ENCODE data around the gene MIB1. TPM values are rescaled to one million over a fixed set of nuclear protein-coding genes. Genes with fewer than 3 reads are reported as not detected.
A peak's percentile ranks its signal among the peaks of the same experiment; 100 is the strongest.
"Not testable (repeated sequence)": the region's sequence is repeated elsewhere in the genome, so short reads cannot be mapped to it uniquely, and the experiment has no call there.

Gene MIB1
- total RNA-seq, 4 donors from 2014 or later: 14.1 to 34.9 (median 22.7) TPM

- no peaks in the 10 kb centered on the region for H3K9me3 ChIP-seq
- peaks cover 0 to 26% (median 0%) of the 10 kb centered on the region in 3 donors for H3K36me3 ChIP-seq
- DNase-seq: no peak
- peaks cover 0 to 30% (median 0%) of the 10 kb centered on the region in 3 donors for H3K4me1 ChIP-seq
- H3K27ac ChIP-seq: peak overlapping the region; percentile 94 to 99 (median 97)
- intact Hi-C loops (cut with DNase I): no loop called here
- peak overlapping the region; percentile 69 to 95 (median 86) for H3K4me3 ChIP-seq
- TF ChIP-seq POLR2A (IDR thresholded peaks at IDR 0.05): no peak
- no peak for TF ChIP-seq CTCF (IDR thresholded peaks at IDR 0.05)
- WGBS, 2 donors: 1 to 2% methylated on average over 11 to 12 of the region's 17 CpGs
- no peaks in the 10 kb centered on the region for H3K27me3 ChIP-seq
These were observed 37.3 kb upstream of the MIB1 start for GRCh38 chr18:21703241-21703820.

- intact Hi-C loops (cut with DNase I): no loop called here
- 2 to 5% methylated on average over 2 to 15 of the region's 60 CpGs for WGBS, 2 donors
- H3K9me3 ChIP-seq: no peaks in the 10 kb centered on the region
- H3K27me3 ChIP-seq: no peaks in the 10 kb centered on the region
- H3K4me1 ChIP-seq: peaks cover 0 to 30% (median 0%) of the 10 kb centered on the region in 3 donors
- H3K4me3 ChIP-seq: peak within 1 kb of the TSS; percentile 69 to 95 (median 86)
- peak within 1 kb of the TSS; percentile 94 to 99 (median 97) for H3K27ac ChIP-seq
- peak in 3 of 4 donors; percentile 95 to 97 (median 96) for TF ChIP-seq POLR2A (IDR thresholded peaks at IDR 0.05)
- TF ChIP-seq CTCF (IDR thresholded peaks at IDR 0.05): peak; percentile 16 to 82 (median 70)
- H3K36me3 ChIP-seq: peaks cover 0 to 11% (median 0%) of the 10 kb centered on the region in 3 donors
- peak; percentile 52 for DNase-seq
These were observed 35.8 kb upstream of the MIB1 start, which contains the start of gene ABHD3 for GRCh38 chr18:21704603-21705364. Gene ABHD3, minus strand, starts transcription at chr18:21704774. Its CDS starts 109 bp downstream, at chr18:21704665.

- intact Hi-C loops (cut with DNase I): no loop called here
- no peak for TF ChIP-seq POLR2A (IDR thresholded peaks at IDR 0.05)
- no peak for TF ChIP-seq CTCF (IDR thresholded peaks at IDR 0.05)
- Histone ChIP-seq H3K27me3 (no peaks in the 10 kb centered on the region), H3K4me3 (no peak overlapping the region), H3K4me1 (peaks cover 0 to 30% (median 0%) of the 10 kb centered on the region in 3 donors), H3K36me3 (peaks cover 0 to 6% (median 0%) of the 10 kb centered on the region in 3 donors), H3K9me3 (no peaks in the 10 kb centered on the region), H3K27ac (no peak overlapping the region)
- no peak for DNase-seq
- WGBS, 2 donors: no CpG with 5 or more reads among the region's 28 CpGs
These were observed 34.2 kb upstream of the MIB1 start for GRCh38 chr18:21706386-21706865.

GRCh38 chr18:21707130-21707529 lies 33.5 kb upstream of the MIB1 start:
- peaks cover 0 to 29% (median 0%) of the 10 kb centered on the region in 3 donors for H3K4me1 ChIP-seq
- H3K4me3 ChIP-seq; H3K27me3 ChIP-seq; H3K36me3 ChIP-seq; H3K27ac ChIP-seq; intact Hi-C loops (cut with DNase I); H3K9me3 ChIP-seq; DNase-seq: not testable (repeated sequence)
- 76 to 77% methylated on average over 6 of the region's 7 CpGs for WGBS, 2 donors

GRCh38 chr18:21714474-21714873 lies 26.1 kb upstream of the MIB1 start:
- no peak for DNase-seq
- Histone ChIP-seq H3K27ac (no peak overlapping the region), H3K36me3 (no peaks in the 10 kb centered on the region), H3K4me1 (no peaks in the 10 kb centered on the region), H3K9me3 (no peaks in the 10 kb centered on the region), H3K4me3 (no peak overlapping the region), H3K27me3 (no peaks in the 10 kb centered on the region)
- 87 to 100% methylated on average over 1 of the region's 1 CpG for WGBS, 2 donors
- intact Hi-C loops (cut with DNase I): no loop called here
- no peak for TF ChIP-seq POLR2A (IDR thresholded peaks at IDR 0.05)
- TF ChIP-seq CTCF (IDR thresholded peaks at IDR 0.05): no peak
